Neural cell (in vitro differentiated cells): ENCODE measurements around the gene ACADM.

ENCODE experiments used
- CTCF ChIP-seq: fragments of 450-650 bp; IDR thresholded peaks from 2 replicates; pipeline ENCODE4 v1.5.1; 2014; ENCODE audit warnings: antibody characterized with exemption, mild to moderate bottlenecking, moderate library complexity; ENCODE audit not compliant: poor library complexity, severe bottlenecking
- EP300 ChIP-seq: fragments of 450-650 bp; conservative IDR thresholded peaks from 2 replicates; pipeline ENCODE4 v1.6.1; 2014; ENCODE audit warnings: antibody characterized with exemption, mild to moderate bottlenecking, moderate library complexity; ENCODE audit not compliant: poor library complexity, severe bottlenecking
- TAF1 ChIP-seq: IDR thresholded peaks from 2 replicates; pipeline ENCODE4 v1.6.1; 2012; ENCODE audit warnings: low read depth

- no peak for TF ChIP-seq TAF1
- TF ChIP-seq EP300 = no peak
- no peak for TF ChIP-seq CTCF
Measured at GRCh38 chr1:75677443-75677842, 47.1 kb upstream of the ACADM start.
